ENCODE measurements around the gene SLC39A2. TPM values are rescaled to one million over a fixed set of nuclear protein-coding genes. Genes with fewer than 3 reads are reported as not detected.

SLC39A2 gene
- polyA plus RNA-seq, 1 donor (not counting 4 experiments of a cell fraction or from before 2014, with no cell fraction given): 0.94 TPM

DNA sequence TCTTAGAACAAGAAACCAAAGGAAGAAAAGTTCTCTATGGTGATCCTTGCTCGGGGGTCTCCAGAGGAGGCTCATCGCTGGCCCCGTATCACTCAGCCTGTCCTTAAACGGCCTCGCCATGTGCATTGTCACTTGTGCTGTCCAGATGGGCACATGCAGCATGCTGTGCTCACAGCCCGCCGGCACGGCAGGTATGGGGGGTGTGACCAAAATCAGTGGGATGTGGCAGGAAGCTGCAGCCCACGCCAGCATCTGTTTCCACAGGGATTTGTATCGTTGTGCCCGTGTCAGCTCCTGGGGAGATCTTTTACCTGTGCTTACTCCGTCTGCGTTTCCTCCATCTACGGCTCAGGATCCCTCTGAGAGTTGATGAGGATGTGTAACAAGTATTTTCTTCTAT is 2.6 kb upstream of the SLC39A2 start:
- Histone ChIP-seq H3K4me2 (ENCODE audit: control insufficient read depth, extremely low read depth, insufficient read depth, low read depth, low read length) (no peak overlapping the region), H3K27ac (ENCODE audit: control insufficient read depth, insufficient read depth, low read length) (no peak overlapping the region), H2AFZ (ENCODE audit: control insufficient read depth, low read length) (no peak overlapping the region), H3K4me3 (ENCODE audit: control insufficient read depth in 2 of 3, extremely low read depth in 1 of 3, insufficient read depth in 2 of 3, low read depth in 1 of 3, low read length in 3 of 3) (no peak overlapping the region), H3K9me3 (ENCODE audit: control insufficient read depth, low read depth, low read length) (no peaks in the 10 kb centered on the region), H3K27me3 (ENCODE audit: control insufficient read depth, extremely low read depth, insufficient read depth, low read length) (no peaks in the 10 kb centered on the region), H3K9ac (ENCODE audit: control insufficient read depth, extremely low read depth, insufficient read depth, low read length) (no peak overlapping the region), H3K36me3 (ENCODE audit: control insufficient read depth in 2 of 2, extremely low read depth in 1 of 2, insufficient read depth in 2 of 2, low read length in 2 of 2) (peaks cover 23 to 34% of the 10 kb centered on the region in 2 experiments), H4K20me1 (ENCODE audit: control insufficient read depth, extremely low read depth, insufficient read depth, low read length) (no peaks in the 10 kb centered on the region), H3K4me1 (ENCODE audit: control insufficient read depth, extremely low read depth, insufficient read depth, low read length) (peaks cover 17% of the 10 kb centered on the region), H3K9me1 (ENCODE audit: control insufficient read depth, extremely low read depth, insufficient read depth, low read length) (no peaks in the 10 kb centered on the region), H3K79me2 (ENCODE audit: control insufficient read depth, insufficient read depth, low read length) (peaks cover 9% of the 10 kb centered on the region)
- no peak for FAIRE-seq
- dilution Hi-C loops (cut with MboI; ENCODE audit: extremely low pct_ligation_motif_present, low sequenced_read_pairs): no loop called here
- no peak for DNase-seq (ENCODE audit: low read depth, low spot score)
- TF ChIP-seq EZH2 (IDR thresholded peaks at IDR 0.05; ENCODE audit: low read length) (no peak), CTCF (optimal IDR thresholded peaks at IDR 0.05 in 1 of 3, IDR thresholded peaks at IDR 0.05 in 1 of 3, conservative IDR thresholded peaks at IDR 0.05 in 1 of 3; ENCODE audit: extremely low read depth in 1 of 3, insufficient read depth in 2 of 3, low read length in 3 of 3) (no peak)

DNA sequence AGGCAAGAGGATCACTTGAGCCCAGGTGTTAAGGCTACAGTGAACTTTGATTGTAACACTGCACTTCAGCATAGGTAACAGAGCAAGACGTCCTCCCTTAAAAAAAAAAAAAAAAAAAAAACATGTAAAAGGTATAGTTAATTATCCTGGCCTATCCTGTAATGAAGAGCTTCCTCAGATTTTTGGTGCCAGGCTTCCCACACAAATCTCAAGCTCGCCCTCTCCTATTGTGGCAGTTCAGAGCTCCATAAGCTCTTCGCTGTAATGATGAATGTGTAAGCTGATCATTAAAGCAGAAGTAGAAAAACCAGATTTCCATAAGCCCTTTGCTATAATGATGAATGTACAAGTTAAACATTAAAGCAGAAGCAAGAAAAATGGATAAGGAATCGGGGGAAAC is 2.0 kb upstream of the SLC39A2 start:
- peaks cover 3% of the 10 kb centered on the region for H3K79me2 ChIP-seq (ENCODE audit: control insufficient read depth, insufficient read depth, low read length)
- H3K9ac ChIP-seq (ENCODE audit: control insufficient read depth, extremely low read depth, insufficient read depth, low read length): no peak overlapping the region
- H2AFZ ChIP-seq (ENCODE audit: control insufficient read depth, low read length): no peak overlapping the region
- no peak overlapping the region for H3K4me2 ChIP-seq (ENCODE audit: control insufficient read depth, extremely low read depth, insufficient read depth, low read depth, low read length)
- no peaks in the 10 kb centered on the region for H3K9me3 ChIP-seq (ENCODE audit: control insufficient read depth, low read depth, low read length)
- H3K36me3 ChIP-seq (ENCODE audit: control insufficient read depth in 2 of 2, extremely low read depth in 1 of 2, insufficient read depth in 2 of 2, low read length in 2 of 2): peaks cover 22 to 30% of the 10 kb centered on the region in 2 experiments
- H4K20me1 ChIP-seq (ENCODE audit: control insufficient read depth, extremely low read depth, insufficient read depth, low read length): no peaks in the 10 kb centered on the region
- H3K27ac ChIP-seq (ENCODE audit: control insufficient read depth, insufficient read depth, low read length): no peak overlapping the region
- DNase-seq (ENCODE audit: low read depth, low spot score) (no peak), FAIRE-seq (no peak)
- no peak overlapping the region for H3K4me3 ChIP-seq (ENCODE audit: control insufficient read depth in 2 of 3, extremely low read depth in 1 of 3, insufficient read depth in 2 of 3, low read depth in 1 of 3, low read length in 3 of 3)
- dilution Hi-C loops (cut with MboI; ENCODE audit: extremely low pct_ligation_motif_present, low sequenced_read_pairs): no loop called here
- no peak for TF ChIP-seq EZH2 (IDR thresholded peaks at IDR 0.05; ENCODE audit: low read length)
- TF ChIP-seq CTCF (optimal IDR thresholded peaks at IDR 0.05 in 1 of 3, IDR thresholded peaks at IDR 0.05 in 1 of 3, conservative IDR thresholded peaks at IDR 0.05 in 1 of 3; ENCODE audit: extremely low read depth in 1 of 3, insufficient read depth in 2 of 3, low read length in 3 of 3): no peak
- no peaks in the 10 kb centered on the region for H3K27me3 ChIP-seq (ENCODE audit: control insufficient read depth, extremely low read depth, insufficient read depth, low read length)
- H3K9me1 ChIP-seq (ENCODE audit: control insufficient read depth, extremely low read depth, insufficient read depth, low read length): no peaks in the 10 kb centered on the region
- H3K4me1 ChIP-seq (ENCODE audit: control insufficient read depth, extremely low read depth, insufficient read depth, low read length): peaks cover 17% of the 10 kb centered on the region

Measured in keratinocyte (primary cell).